ENCODE measurements around the gene ZNF165. TPM values are rescaled to one million over a fixed set of nuclear protein-coding genes. Genes with fewer than 3 reads are reported as not detected.
"Not testable (repeated sequence)": the region's sequence is repeated elsewhere in the genome, so short reads cannot be mapped to it uniquely, and the experiment has no call there.

Gene ZNF165
- total RNA-seq: 9.7 TPM in 2 replicates
- long read RNA-seq, partial matches to known transcripts: 0 of 89 reads
- long read RNA-seq, other reads (novel, unspliced or antisense): 89 of 89 reads

GRCh38 chr6:28080381-28080630 is at the start of gene ZNF165:
Gene ZNF165, plus strand, starts transcription at chr6:28080568. Its CDS starts 4,913 bp downstream, at chr6:28085481.
- Mint-ChIP-seq H3K36me3 (ENCODE audit: insufficient read depth) (peaks cover 28% of the 10 kb centered on the region), H3K4me1 (ENCODE audit: low read depth) (peaks cover 16% of the 10 kb centered on the region), H3K4me3 (ENCODE audit: low read depth) (peak within 1 kb of the TSS; percentile 99), H3K9me3 (ENCODE audit: low read depth) (peaks cover 25% of the 10 kb centered on the region), H3K27ac (peak within 1 kb of the TSS; percentile 97)
- not testable (repeated sequence) for DNase-seq (ENCODE audit: low spot score, unreplicated experiment); H3K27me3 Mint-ChIP-seq

DNA sequence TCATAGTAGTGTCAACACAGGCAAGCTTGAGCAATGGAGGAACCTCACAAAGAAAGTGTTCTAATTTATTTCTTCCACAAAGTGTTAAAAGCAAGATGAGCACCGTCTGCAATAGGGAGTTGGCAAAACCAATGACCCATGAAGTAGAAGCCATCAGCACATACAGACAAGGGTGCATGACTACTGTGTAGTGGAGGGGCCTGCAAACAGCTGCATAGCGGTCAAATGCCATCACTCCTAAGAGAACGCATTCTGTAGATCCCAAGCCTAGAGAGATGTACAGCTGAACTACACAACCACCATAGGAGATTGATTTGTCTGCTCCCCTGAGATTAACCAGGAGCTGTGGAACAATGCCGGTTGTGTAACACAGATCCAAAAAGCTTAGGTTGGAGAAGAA is 26.8 kb upstream of the ZNF165 start:
- TF ChIP-seq, protein P1, sequence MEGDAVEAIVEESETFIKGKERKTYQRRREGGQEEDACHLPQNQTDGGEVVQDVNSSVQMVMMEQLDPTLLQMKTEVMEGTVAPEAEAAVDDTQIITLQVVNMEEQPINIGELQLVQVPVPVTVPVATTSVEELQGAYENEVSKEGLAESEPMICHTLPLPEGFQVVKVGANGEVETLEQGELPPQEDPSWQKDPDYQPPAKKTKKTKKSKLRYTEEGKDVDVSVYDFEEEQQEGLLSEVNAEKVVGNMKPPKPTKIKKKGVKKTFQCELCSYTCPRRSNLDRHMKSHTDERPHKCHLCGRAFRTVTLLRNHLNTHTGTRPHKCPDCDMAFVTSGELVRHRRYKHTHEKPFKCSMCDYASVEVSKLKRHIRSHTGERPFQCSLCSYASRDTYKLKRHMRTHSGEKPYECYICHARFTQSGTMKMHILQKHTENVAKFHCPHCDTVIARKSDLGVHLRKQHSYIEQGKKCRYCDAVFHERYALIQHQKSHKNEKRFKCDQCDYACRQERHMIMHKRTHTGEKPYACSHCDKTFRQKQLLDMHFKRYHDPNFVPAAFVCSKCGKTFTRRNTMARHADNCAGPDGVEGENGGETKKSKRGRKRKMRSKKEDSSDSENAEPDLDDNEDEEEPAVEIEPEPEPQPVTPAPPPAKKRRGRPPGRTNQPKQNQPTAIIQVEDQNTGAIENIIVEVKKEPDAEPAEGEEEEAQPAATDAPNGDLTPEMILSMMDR (IDR thresholded peaks at IDR 0.05; ENCODE audit: unreplicated experiment): no peak
- Mint-ChIP-seq H3K27me3 (peaks cover 47% of the 10 kb centered on the region), H3K4me3 (ENCODE audit: low read depth) (no peak overlapping the region), H3K36me3 (ENCODE audit: insufficient read depth) (no peaks in the 10 kb centered on the region), H3K9me3 (ENCODE audit: low read depth) (no peaks in the 10 kb centered on the region), H3K4me1 (ENCODE audit: low read depth) (no peaks in the 10 kb centered on the region), H3K27ac (no peak overlapping the region)
- DNase-seq (ENCODE audit: low spot score, unreplicated experiment): no peak

- H3K27me3 Mint-ChIP-seq: peaks cover 37% of the 10 kb centered on the region
- H3K4me1 Mint-ChIP-seq (ENCODE audit: low read depth): no peaks in the 10 kb centered on the region
- TF ChIP-seq, protein P1 (IDR thresholded peaks at IDR 0.05; ENCODE audit: unreplicated experiment): no peak
- no peaks in the 10 kb centered on the region for H3K9me3 Mint-ChIP-seq (ENCODE audit: low read depth)
- no peaks in the 10 kb centered on the region for H3K36me3 Mint-ChIP-seq (ENCODE audit: insufficient read depth)
- H3K27ac Mint-ChIP-seq: no peak overlapping the region
- no peak for DNase-seq (ENCODE audit: low spot score, unreplicated experiment)
- no peak overlapping the region for H3K4me3 Mint-ChIP-seq (ENCODE audit: low read depth)
Observed at GRCh38 chr6:28060405-28060804, 20.0 kb upstream of the ZNF165 start.

DNA sequence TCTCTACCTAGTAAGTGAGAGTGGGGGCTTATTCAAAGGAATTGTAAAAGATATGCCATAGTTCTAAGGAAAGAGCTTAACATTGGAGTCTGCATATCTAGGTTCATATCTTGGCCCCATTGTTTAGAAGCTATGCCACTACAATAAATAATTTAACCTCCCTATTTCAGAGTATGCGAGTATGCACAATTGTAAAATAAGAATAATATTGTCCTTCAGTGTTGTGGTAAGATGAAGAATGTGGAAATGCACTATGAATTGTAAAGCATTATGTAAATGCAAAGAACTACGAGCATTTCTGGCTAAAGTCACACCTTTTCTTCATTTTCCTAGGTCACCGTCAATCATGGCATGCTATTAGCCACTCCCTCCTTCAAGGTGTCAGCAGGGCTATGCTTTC is 16.1 kb upstream of the ZNF165 start:
- Mint-ChIP-seq H3K27ac (no peak overlapping the region), H3K9me3 (ENCODE audit: low read depth) (no peaks in the 10 kb centered on the region), H3K27me3 (peaks cover 52% of the 10 kb centered on the region), H3K36me3 (ENCODE audit: insufficient read depth) (no peaks in the 10 kb centered on the region), H3K4me3 (ENCODE audit: low read depth) (no peak overlapping the region), H3K4me1 (ENCODE audit: low read depth) (no peaks in the 10 kb centered on the region)
- no peak for DNase-seq (ENCODE audit: low spot score, unreplicated experiment)
- TF ChIP-seq, protein P1 (IDR thresholded peaks at IDR 0.05; ENCODE audit: unreplicated experiment): no peak

DNA sequence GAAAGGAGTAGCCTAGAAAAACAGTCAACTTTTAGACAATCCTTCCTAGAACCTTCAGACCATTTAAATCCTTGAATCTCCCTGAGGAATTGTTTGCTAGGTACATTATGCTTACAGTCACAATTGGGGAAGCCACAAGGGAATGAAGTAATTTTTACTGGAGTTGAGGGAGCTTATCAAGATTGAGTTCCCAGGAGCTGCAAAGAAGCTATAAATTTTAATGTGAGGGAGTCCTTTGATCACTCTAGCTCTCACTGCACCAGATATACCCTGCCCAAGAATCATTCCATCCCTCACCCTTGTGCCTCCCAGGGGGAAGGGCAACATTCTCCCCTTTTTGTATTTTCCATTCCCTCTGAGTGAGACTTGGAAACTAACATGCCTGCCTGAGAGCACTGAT is 12.3 kb upstream of the ZNF165 start:
- TF ChIP-seq, protein P1 (IDR thresholded peaks at IDR 0.05; ENCODE audit: unreplicated experiment): no peak
- no peak overlapping the region for H3K4me3 Mint-ChIP-seq (ENCODE audit: low read depth)
- no peak for DNase-seq (ENCODE audit: low spot score, unreplicated experiment)
- H3K27ac Mint-ChIP-seq: no peak overlapping the region
- H3K9me3 Mint-ChIP-seq (ENCODE audit: low read depth): no peaks in the 10 kb centered on the region
- H3K36me3 Mint-ChIP-seq (ENCODE audit: insufficient read depth): no peaks in the 10 kb centered on the region
- peaks cover 65% of the 10 kb centered on the region for H3K27me3 Mint-ChIP-seq
- no peaks in the 10 kb centered on the region for H3K4me1 Mint-ChIP-seq (ENCODE audit: low read depth)

DNA sequence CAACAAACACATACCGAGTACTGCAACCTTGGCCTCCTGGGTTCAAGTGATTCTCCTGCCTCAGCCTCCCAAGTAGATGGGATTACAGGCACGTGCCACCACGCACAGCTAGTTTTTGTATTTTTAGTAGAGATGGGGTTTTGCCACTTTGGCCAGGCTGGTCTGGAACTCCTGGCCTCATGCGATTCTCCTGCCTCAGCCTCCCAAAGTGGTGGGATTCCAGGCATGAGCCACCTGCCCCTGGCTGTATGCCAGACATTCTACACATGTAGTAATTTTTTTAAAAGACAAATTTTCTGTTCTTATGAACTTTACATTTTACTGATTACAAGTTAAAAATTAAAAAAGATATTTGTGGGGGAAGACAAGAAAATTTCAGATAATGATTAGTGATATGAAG is 9.4 kb upstream of the ZNF165 start:
- not testable (repeated sequence) for DNase-seq (ENCODE audit: low spot score, unreplicated experiment); H3K9me3 Mint-ChIP-seq (ENCODE audit: low read depth); H3K4me3 Mint-ChIP-seq (ENCODE audit: low read depth); H3K27ac Mint-ChIP-seq; H3K36me3 Mint-ChIP-seq (ENCODE audit: insufficient read depth); H3K4me1 Mint-ChIP-seq (ENCODE audit: low read depth)
- H3K27me3 Mint-ChIP-seq: peaks cover 58% of the 10 kb centered on the region
